GM12872 (cell line): ENCODE measurements around the gene RALGAPB.

Experiments
- TF ChIP-seq, protein P1 (sequence below): IDR thresholded peaks from 3 replicates; pipeline ENCODE4 v1.5.1; 2011; ENCODE audit warnings: low read depth, mild to moderate bottlenecking, low read length, moderate library complexity; ENCODE audit not compliant: insufficient read depth

Gene RALGAPB

DNA sequence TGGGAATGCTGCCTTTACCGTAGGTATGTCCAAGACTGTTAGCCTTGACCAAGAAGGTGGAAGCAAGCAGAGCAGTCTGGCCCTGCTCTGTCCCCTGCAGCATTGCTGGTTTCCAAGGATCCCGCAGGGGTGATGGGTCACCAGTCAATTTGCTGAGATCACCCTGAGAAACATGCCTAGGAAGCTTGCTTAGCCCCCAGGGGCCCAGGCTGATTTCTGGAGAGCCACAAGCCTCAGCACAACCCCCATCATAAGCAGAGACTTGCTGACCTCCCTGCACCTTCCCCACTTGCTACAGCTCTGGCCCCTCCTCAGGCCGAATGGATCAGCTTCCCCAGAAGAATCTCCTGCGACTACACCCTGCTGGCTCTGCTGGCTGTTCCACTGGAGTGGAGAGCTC lies 150.4 kb downstream of the RALGAPB start:
- TF ChIP-seq, protein P1, sequence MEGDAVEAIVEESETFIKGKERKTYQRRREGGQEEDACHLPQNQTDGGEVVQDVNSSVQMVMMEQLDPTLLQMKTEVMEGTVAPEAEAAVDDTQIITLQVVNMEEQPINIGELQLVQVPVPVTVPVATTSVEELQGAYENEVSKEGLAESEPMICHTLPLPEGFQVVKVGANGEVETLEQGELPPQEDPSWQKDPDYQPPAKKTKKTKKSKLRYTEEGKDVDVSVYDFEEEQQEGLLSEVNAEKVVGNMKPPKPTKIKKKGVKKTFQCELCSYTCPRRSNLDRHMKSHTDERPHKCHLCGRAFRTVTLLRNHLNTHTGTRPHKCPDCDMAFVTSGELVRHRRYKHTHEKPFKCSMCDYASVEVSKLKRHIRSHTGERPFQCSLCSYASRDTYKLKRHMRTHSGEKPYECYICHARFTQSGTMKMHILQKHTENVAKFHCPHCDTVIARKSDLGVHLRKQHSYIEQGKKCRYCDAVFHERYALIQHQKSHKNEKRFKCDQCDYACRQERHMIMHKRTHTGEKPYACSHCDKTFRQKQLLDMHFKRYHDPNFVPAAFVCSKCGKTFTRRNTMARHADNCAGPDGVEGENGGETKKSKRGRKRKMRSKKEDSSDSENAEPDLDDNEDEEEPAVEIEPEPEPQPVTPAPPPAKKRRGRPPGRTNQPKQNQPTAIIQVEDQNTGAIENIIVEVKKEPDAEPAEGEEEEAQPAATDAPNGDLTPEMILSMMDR, result no peak

DNA sequence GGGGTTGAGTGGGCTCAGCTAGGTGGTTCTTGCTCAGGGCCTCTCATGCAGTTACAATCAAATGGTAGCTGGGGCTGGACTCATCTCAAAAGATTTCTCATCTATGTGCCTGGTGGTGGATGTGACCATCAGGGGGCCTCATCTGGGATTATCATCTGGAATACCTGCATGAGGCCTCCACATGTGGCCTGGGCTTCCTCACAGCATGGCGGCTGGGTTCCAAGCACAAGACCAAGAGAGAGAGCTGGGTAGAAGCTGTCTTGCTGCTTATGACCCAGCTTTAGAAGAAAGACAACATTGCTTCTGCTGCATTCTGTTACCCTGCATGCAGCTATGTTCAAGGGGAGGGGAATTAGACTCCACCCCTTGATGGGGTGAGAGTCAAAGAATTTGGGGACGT lies 151.4 kb downstream of the RALGAPB start:
- TF ChIP-seq, protein P1, result no peak

DNA sequence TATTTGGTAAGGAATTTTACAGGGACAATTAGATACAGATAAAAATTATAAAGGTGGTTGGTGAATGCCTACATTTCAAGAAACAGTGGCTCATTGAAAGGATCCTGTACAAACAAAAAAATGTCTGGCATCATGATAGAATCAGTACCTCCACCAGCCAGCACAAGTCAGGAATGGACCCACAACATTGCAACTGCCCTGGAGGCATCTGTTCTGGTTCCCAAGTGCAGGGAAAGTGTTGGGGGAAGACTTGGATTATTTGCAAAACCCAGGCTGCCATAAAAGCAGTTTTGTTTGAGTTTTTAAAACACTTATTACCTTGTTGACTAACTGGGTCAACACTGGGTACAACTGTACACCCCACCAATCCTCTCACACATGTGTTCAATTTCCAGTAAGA lies 153.3 kb downstream of the RALGAPB start:
- TF ChIP-seq, protein P1, result no peak

DNA sequence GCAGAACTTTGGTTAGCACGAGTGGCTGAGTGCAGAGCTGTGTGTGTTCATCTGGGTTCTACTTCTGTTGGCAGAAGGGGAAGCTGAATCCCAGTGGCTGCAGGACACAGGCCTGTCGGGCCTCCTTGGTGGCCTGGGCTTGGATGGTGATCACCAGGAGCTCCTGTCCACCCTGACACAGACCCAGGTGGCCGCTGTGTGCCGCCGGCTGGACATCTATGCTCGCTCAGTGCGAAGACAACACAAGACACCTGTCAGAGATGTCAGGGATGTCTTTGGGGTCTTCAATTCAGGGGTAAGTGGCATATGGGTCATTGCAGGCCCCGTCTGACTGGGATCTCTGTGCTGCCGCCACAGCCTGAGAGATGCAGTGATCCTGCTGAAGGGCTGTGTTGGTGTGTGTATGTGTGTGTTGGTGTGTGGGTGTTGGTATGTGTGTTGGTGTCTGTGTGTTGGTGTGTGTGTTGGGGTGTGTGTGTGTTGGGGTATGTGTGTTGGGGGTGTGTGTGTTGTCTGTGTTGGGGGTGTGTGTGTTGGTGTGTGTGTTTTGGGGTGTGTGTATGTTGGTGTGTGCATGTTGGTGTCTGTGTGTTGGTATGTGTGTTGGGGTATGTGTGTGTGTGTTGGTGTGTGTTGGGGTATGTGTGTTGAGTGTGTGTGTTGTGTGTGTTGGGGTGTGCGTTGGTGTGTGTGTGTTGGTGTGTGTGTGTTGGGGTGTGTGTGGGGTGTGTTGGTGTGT lies 154.4 kb downstream of the RALGAPB start:
- TF ChIP-seq, protein P1, result no peak
